Measurements from ENCODE around the gene A4GNT.
"Not testable (repeated sequence)": the region's sequence is repeated elsewhere in the genome, so short reads cannot be mapped to it uniquely, and the experiment has no call there.

The A4GNT gene

GRCh38 chr3:138132239-138132638 lies at the start of gene A4GNT:
TSS of gene A4GNT (minus strand) at chr3:138132390. CDS start at chr3:138131256, 1,134 bp downstream.
- DNase-seq (ENCODE audit: low read depth), result no peak

- DNase-seq (ENCODE audit: low read depth), result peak; percentile 13
Observed at GRCh38 chr3:138180375-138181029, 48.3 kb upstream of the A4GNT start.

- DNase-seq (ENCODE audit: low read depth), result peak; percentile 67
Observed at GRCh38 chr3:138174421-138175131, 42.4 kb upstream of the A4GNT start, which contains the start of gene DBR1. TSS of gene DBR1 (minus strand) at chr3:138174921. CDS start at chr3:138174795, 126 bp downstream.

- no peak for DNase-seq (ENCODE audit: low read depth)
Observed at GRCh38 chr3:138173769-138174420, 41.7 kb upstream of the A4GNT start.

GRCh38 chr3:138172625-138173024 lies 40.4 kb upstream of the A4GNT start:
- DNase-seq (ENCODE audit: low read depth), result no peak

- no peak for DNase-seq (ENCODE audit: low read depth)
Observed at GRCh38 chr3:138165061-138165460, 32.9 kb upstream of the A4GNT start.

GRCh38 chr3:138157743-138158142 lies 25.6 kb upstream of the A4GNT start:
- DNase-seq (ENCODE audit: low read depth), result no peak

GRCh38 chr3:138154534-138154933 lies 22.3 kb upstream of the A4GNT start:
- no peak for DNase-seq (ENCODE audit: low read depth)

- no peak for DNase-seq (ENCODE audit: low read depth)
Observed at GRCh38 chr3:138148503-138148902, 16.3 kb upstream of the A4GNT start.

GRCh38 chr3:138142181-138142580 lies 10.0 kb upstream of the A4GNT start:
- not testable (repeated sequence) for DNase-seq (ENCODE audit: low read depth)

GRCh38 chr3:138140940-138141339 lies 8.8 kb upstream of the A4GNT start:
- no peak for DNase-seq (ENCODE audit: low read depth)

- no peak for DNase-seq (ENCODE audit: low read depth)
Observed at GRCh38 chr3:138139691-138140090, 7.5 kb upstream of the A4GNT start.

GRCh38 chr3:138137861-138138260 lies 5.7 kb upstream of the A4GNT start:
- DNase-seq (ENCODE audit: low read depth), result no peak

GRCh38 chr3:138136201-138136600 lies 4.0 kb upstream of the A4GNT start:
- no peak for DNase-seq (ENCODE audit: low read depth)

- no peak for DNase-seq (ENCODE audit: low read depth)
Observed at GRCh38 chr3:138135833-138136194, 3.6 kb upstream of the A4GNT start.

GRCh38 chr3:138135146-138135832 lies 3.1 kb upstream of the A4GNT start:
- no peak for DNase-seq (ENCODE audit: low read depth)

- no peak for DNase-seq (ENCODE audit: low read depth)
Observed at GRCh38 chr3:138127636-138128365, 4.4 kb downstream of the A4GNT start.

- no peak for DNase-seq (ENCODE audit: low read depth)
Observed at GRCh38 chr3:138125548-138126221, 6.5 kb downstream of the A4GNT start.

- no peak for DNase-seq (ENCODE audit: low read depth)
Observed at GRCh38 chr3:138124706-138125355, 7.4 kb downstream of the A4GNT start.

GRCh38 chr3:138124188-138124587 lies 8.0 kb downstream of the A4GNT start:
- no peak for DNase-seq (ENCODE audit: low read depth)

GRCh38 chr3:138119423-138119766 lies 12.8 kb downstream of the A4GNT start:
- DNase-seq (ENCODE audit: low read depth), result no peak
